ENCODE data around the gene MARK3.

The MARK3 gene

DNA sequence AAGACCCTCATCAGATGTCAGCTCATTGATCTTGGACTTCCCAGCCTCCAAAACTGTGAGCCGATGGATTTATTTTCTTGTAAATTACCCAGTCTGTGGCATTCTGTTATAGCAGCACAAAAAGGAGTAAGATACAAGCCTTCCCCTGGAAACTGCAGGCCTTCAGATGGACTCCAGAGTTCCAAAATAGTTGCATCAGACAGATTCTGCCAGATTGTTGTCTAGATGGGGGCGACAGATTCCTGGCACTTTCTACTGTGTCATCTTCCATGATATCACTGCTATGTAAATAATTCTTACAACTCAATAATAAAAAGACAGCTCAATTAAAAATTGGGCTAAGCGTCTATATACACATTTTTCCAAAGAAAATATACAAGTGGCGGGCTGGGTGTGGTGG, 17.2 kb upstream of the MARK3 start:
- no peaks in the 10 kb centered on the region for H3K27me3 ChIP-seq (ENCODE audit: control insufficient read depth, insufficient read depth, low read length)
- no peaks in the 10 kb centered on the region for H3K36me3 ChIP-seq (ENCODE audit: control insufficient read depth, insufficient read depth, low read length)
- no peak overlapping the region for H3K4me3 ChIP-seq (ENCODE audit: low read depth, low read length)
- H3K9me3 ChIP-seq (ENCODE audit: control insufficient read depth, insufficient read depth, low read depth, low read length) = peaks cover 4% of the 10 kb centered on the region
- H3K9ac ChIP-seq (ENCODE audit: low read length) = no peak overlapping the region
- H3K27ac ChIP-seq (ENCODE audit: low read depth, low read length) = no peak overlapping the region
- peaks cover 6% of the 10 kb centered on the region; the same call in 1 of the 2 replicates for H3K4me1 ChIP-seq (ENCODE audit: control insufficient read depth, insufficient read depth, low read length)

DNA sequence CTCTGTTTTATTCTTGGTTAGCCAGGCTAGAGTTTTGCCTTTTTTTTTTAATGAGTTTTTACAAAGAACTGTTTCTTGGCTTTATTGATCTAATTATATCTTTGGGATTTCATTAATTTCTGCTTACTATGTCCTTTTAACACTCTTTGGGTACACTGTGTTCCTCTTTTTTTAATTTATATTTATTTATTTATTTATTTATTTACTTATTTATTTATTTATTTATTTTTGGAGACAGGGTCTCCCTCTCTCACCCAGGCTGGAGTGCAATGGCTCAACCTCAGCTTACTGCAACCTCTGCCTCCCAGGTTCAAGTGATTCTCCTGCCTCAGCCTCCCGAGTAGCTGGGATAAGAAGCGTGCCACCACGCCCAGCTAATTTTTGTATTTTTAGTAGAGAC, 15.1 kb upstream of the MARK3 start:
- Histone ChIP-seq H3K36me3 (ENCODE audit: control insufficient read depth, insufficient read depth, low read length) (no peaks in the 10 kb centered on the region), H3K9me3 (ENCODE audit: control insufficient read depth, insufficient read depth, low read depth, low read length) (no peaks in the 10 kb centered on the region), H3K4me1 (ENCODE audit: control insufficient read depth, insufficient read depth, low read length) (peaks cover 6% of the 10 kb centered on the region; the same call in 1 of the 2 replicates), H3K27ac (ENCODE audit: low read depth, low read length) (no peak overlapping the region), H3K9ac (ENCODE audit: low read length) (no peak overlapping the region), H3K27me3 (ENCODE audit: control insufficient read depth, insufficient read depth, low read length) (no peaks in the 10 kb centered on the region), H3K4me3 (ENCODE audit: low read depth, low read length) (no peak overlapping the region)

DNA sequence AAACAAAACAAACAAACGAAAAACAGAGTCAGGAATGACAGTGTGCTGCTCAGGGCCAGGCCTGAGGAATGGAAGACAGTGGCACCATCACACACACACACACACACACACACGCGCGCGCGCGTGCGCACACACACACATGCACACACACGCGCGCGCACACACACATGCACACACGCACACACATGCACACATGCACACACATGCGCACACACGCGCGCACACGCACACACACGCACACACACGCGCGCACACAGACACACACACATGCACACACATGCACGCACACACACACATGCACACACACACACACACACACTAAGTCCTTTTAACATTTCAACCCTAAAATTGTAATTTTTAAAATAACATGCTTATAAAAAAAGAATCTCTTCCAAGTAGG, 13.2 kb upstream of the MARK3 start:
- Histone ChIP-seq H3K9me3 (ENCODE audit: control insufficient read depth, insufficient read depth, low read depth, low read length) (no peaks in the 10 kb centered on the region), H3K36me3 (ENCODE audit: control insufficient read depth, insufficient read depth, low read length) (no peaks in the 10 kb centered on the region), H3K4me3 (ENCODE audit: low read depth, low read length) (no peak overlapping the region), H3K27ac (ENCODE audit: low read depth, low read length) (no peak overlapping the region), H3K4me1 (ENCODE audit: control insufficient read depth, insufficient read depth, low read length) (peaks cover 6% of the 10 kb centered on the region; the same call in 1 of the 2 replicates), H3K27me3 (ENCODE audit: control insufficient read depth, insufficient read depth, low read length) (no peaks in the 10 kb centered on the region), H3K9ac (ENCODE audit: low read length) (no peak overlapping the region)

DNA sequence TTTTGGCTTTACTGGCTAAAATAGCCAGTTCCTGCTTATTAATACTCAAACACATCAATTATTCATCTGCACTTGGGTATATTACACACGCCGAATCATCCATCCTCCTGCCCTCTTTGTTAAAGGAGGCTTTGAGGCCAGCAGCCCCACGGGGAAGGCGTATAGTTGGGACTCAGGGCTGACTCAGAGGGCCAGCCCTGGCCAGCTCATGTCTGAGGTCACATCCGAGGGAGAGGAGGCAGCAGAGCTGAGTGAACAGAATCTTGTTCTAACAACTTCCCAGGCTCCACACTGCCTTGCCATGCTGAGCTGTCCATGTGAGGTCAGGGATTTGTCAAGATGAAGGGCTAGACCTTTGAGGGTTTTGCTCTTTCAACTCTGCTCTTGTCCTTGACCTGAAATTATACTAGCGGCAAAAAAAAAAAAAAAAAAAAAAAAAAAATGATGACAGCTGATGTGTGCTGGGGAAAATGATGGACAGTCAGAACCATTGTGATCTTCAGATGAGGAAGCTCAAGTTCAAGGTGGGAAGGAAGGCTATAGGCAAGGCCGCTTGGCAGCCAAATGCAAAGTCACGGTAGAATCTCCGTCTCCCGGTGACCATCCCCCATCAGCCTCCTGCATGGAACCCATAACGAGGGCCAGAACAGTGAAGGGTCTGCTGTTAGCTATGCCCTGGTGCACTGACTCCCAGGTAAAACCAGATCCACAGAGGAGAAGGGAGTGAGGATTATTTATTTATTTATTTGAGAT, 12.5 kb upstream of the MARK3 start:
- Histone ChIP-seq H3K4me1 (ENCODE audit: control insufficient read depth, insufficient read depth, low read length) (peaks cover 6% of the 10 kb centered on the region; the same call in 1 of the 2 replicates), H3K27ac (ENCODE audit: low read depth, low read length) (no peak overlapping the region), H3K9ac (ENCODE audit: low read length) (peak overlapping the region; percentile 17)

DNA sequence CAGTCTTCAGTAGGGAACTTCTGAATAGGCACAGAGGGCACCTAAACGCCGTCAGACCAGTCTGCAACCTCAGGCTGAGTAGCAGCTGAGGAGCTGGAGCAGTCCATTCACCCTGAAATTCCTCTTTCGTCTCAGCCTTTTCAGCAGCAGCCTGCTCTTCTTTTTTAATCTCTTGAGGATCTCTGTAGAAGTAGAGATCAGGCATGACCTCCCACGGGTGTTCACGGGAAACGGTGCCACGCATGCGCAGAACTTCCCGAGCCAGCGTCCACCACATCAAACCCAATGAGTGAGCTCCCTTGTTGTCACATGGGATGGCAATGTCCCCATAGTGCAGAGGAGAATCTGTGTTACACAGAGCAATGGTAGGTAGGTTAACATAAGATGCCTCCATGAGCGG, 11.1 kb upstream of the MARK3 start:
- peaks cover 9% of the 10 kb centered on the region; the same call in 1 of the 2 replicates for H3K4me1 ChIP-seq (ENCODE audit: control insufficient read depth, insufficient read depth, low read length)
- H3K4me3 ChIP-seq (ENCODE audit: low read depth, low read length) = no peak overlapping the region
- H3K36me3 ChIP-seq (ENCODE audit: control insufficient read depth, insufficient read depth, low read length) = no peaks in the 10 kb centered on the region
- H3K9ac ChIP-seq (ENCODE audit: low read length) = no peak overlapping the region
- no peaks in the 10 kb centered on the region for H3K9me3 ChIP-seq (ENCODE audit: control insufficient read depth, insufficient read depth, low read depth, low read length)
- H3K27ac ChIP-seq (ENCODE audit: low read depth, low read length) = no peak overlapping the region
- no peaks in the 10 kb centered on the region for H3K27me3 ChIP-seq (ENCODE audit: control insufficient read depth, insufficient read depth, low read length)

More for the DNA sequence above, 12.5 kb upstream of the MARK3 start:
- H3K9me3 ChIP-seq (ENCODE audit: control insufficient read depth, insufficient read depth, low read depth, low read length) = no peaks in the 10 kb centered on the region
- no peaks in the 10 kb centered on the region for H3K27me3 ChIP-seq (ENCODE audit: control insufficient read depth, insufficient read depth, low read length)
- H3K4me3 ChIP-seq (ENCODE audit: low read depth, low read length) = no peak overlapping the region
- H3K36me3 ChIP-seq (ENCODE audit: control insufficient read depth, insufficient read depth, low read length) = no peaks in the 10 kb centered on the region

DNA sequence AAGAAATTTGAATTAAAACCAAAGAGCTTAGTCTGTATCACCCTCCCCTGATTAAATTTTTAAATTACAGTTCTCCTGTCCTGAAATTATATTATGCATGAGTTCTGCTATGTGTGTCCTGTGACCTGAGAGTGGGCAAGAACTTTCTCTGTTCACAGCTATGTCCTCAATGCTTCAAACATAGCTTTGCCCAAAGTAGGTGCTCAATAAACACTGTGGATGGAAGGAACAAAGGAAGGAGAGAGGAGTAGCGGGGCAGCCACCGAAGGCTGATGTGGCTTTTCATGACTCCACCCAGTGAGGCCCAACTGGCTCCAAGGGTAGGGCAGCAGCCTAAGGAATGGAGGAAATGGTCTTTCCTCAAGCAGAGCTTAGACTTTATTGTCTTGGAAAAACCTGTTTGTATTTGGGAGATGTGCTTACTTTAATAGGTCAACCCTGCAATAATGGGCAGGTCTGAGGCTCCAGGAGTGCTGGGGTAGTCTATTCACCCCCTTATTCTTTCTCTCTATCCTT, 7.6 kb upstream of the MARK3 start:
- no peaks in the 10 kb centered on the region for H3K36me3 ChIP-seq (ENCODE audit: control insufficient read depth, insufficient read depth, low read length)
- H3K27ac ChIP-seq (ENCODE audit: low read depth, low read length) = no peak overlapping the region
- H3K9ac ChIP-seq (ENCODE audit: low read length) = no peak overlapping the region
- no peak overlapping the region for H3K4me3 ChIP-seq (ENCODE audit: low read depth, low read length)
- 0 out of 2 replicates have a peak, but pooled peaks cover 2% of the 10 kb centered on the region for H3K9me3 ChIP-seq (ENCODE audit: control insufficient read depth, insufficient read depth, low read depth, low read length)
- no peaks in the 10 kb centered on the region for H3K27me3 ChIP-seq (ENCODE audit: control insufficient read depth, insufficient read depth, low read length)
- H3K4me1 ChIP-seq (ENCODE audit: control insufficient read depth, insufficient read depth, low read length) = peaks cover 7% of the 10 kb centered on the region; the same call in 1 of the 2 replicates

DNA sequence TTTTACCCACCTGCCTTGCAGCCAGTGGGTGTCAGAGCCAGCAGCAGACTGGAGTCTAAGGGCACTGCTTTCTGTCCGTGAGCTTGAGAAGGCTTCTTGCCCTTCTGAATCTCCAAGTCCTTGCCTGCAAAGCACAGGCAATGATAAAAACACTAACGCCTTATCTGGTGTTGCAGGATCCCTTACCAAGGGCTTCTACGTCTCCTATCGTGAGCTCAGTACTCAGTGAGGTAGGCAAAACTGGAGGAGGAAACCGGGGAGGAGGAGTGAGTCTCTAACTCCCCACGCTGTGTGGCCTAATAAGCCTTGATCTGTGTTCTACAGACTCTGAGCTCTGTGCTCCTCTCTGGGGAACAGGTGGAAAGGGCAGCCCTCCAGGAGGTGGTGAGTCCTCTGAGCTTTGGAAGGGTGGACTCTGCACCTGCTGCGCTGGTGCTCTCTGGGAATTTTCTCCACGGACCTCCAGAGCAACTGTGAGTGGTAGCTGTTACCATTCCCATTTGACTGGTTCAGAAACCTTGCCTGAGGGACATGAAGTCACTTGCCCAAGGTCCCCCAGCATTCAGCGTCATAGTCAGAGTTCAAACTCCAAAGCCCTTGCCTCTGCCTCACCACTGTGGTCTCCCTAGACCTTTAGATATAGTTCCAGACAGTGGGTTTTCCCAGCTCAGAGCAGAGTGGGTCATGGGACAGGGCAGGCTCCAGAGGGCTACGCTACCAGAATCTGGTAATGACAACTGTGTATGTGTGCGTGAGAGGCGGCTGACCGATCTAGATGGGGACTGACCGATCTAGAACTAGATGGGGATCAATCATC, 7.0 kb upstream of the MARK3 start:
- no peaks in the 10 kb centered on the region for H3K36me3 ChIP-seq (ENCODE audit: control insufficient read depth, insufficient read depth, low read length)
- H3K9ac ChIP-seq (ENCODE audit: low read length) = no peak overlapping the region
- no peak overlapping the region for H3K4me3 ChIP-seq (ENCODE audit: low read depth, low read length)
- H3K27me3 ChIP-seq (ENCODE audit: control insufficient read depth, insufficient read depth, low read length) = no peaks in the 10 kb centered on the region
- no peak overlapping the region for H3K27ac ChIP-seq (ENCODE audit: low read depth, low read length)
- H3K9me3 ChIP-seq (ENCODE audit: control insufficient read depth, insufficient read depth, low read depth, low read length) = 0 out of 2 replicates have a peak, but pooled peaks cover 2% of the 10 kb centered on the region
- peaks cover 4% of the 10 kb centered on the region; the same call in 1 of the 2 replicates for H3K4me1 ChIP-seq (ENCODE audit: control insufficient read depth, insufficient read depth, low read length)

DNA sequence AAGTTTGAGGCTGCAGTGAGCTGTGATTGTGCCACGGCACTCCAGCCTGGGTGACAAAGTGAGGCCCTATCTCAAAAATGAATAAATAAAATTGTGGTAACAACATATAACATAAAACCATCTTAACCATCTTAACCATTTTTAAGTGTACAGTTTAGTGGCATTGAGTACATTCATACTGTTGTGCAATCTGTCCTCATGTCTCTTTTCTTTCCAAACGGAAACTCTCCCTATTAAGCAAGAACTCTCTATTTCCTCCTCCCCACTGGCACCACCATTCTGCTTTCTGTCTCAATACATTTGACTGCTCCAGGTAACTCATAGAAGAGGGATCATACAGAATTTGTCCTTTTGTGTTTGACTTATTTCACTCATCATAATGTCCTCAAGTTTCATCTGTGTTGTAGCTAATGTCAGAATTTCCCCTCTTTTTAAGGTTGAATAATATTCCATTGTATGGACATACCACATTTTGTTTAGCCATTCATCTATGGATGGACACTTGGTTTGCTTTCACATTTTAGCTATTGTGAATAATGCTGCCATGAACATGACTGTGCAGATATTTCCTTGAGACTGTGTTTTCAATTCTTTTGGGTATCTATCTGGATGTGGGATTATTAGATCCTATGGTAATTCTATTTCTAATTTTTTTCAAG, 4.4 kb upstream of the MARK3 start:
- H3K9me3 ChIP-seq (ENCODE audit: control insufficient read depth, insufficient read depth, low read depth, low read length) = 0 out of 2 replicates have a peak, but pooled peaks cover 2% of the 10 kb centered on the region
- peaks cover 4% of the 10 kb centered on the region; the same call in 1 of the 2 replicates for H3K4me1 ChIP-seq (ENCODE audit: control insufficient read depth, insufficient read depth, low read length)
- no peaks in the 10 kb centered on the region for H3K36me3 ChIP-seq (ENCODE audit: control insufficient read depth, insufficient read depth, low read length)
- no peak overlapping the region for H3K4me3 ChIP-seq (ENCODE audit: low read depth, low read length)
- peaks cover 9% of the 10 kb centered on the region for H3K27me3 ChIP-seq (ENCODE audit: control insufficient read depth, insufficient read depth, low read length)
- H3K27ac ChIP-seq (ENCODE audit: low read depth, low read length) = no peak overlapping the region
- H3K9ac ChIP-seq (ENCODE audit: low read length) = no peak overlapping the region

DNA sequence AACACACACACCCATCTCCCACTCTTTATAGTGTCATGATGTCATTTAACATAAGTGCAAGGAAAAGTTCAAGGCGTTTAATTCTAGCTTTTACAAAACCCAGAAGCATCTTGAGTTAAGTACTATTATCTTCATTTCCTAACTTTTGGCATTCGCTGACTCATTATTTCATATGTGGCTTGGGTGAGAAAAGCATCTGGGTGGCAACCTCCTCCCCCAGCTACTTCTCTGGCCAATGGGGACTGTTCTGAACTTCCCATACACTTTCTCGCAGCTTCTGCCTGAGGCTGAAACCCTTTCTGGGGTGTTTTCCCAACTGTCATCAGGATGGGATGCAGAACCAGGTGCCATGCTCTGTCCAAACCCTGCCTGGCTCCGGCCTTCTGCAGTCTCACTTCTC, 2.8 kb upstream of the MARK3 start:
- Histone ChIP-seq H3K4me3 (ENCODE audit: low read depth, low read length) (no peak overlapping the region), H3K27me3 (ENCODE audit: control insufficient read depth, insufficient read depth, low read length) (peaks cover 9% of the 10 kb centered on the region), H3K4me1 (ENCODE audit: control insufficient read depth, insufficient read depth, low read length) (peaks cover 7% of the 10 kb centered on the region; the same call in 1 of the 2 replicates), H3K9me3 (ENCODE audit: control insufficient read depth, insufficient read depth, low read depth, low read length) (0 out of 2 replicates have a peak, but pooled peaks cover 2% of the 10 kb centered on the region), H3K9ac (ENCODE audit: low read length) (no peak overlapping the region), H3K27ac (ENCODE audit: low read depth, low read length) (no peak overlapping the region), H3K36me3 (ENCODE audit: control insufficient read depth, insufficient read depth, low read length) (no peaks in the 10 kb centered on the region)

DNA sequence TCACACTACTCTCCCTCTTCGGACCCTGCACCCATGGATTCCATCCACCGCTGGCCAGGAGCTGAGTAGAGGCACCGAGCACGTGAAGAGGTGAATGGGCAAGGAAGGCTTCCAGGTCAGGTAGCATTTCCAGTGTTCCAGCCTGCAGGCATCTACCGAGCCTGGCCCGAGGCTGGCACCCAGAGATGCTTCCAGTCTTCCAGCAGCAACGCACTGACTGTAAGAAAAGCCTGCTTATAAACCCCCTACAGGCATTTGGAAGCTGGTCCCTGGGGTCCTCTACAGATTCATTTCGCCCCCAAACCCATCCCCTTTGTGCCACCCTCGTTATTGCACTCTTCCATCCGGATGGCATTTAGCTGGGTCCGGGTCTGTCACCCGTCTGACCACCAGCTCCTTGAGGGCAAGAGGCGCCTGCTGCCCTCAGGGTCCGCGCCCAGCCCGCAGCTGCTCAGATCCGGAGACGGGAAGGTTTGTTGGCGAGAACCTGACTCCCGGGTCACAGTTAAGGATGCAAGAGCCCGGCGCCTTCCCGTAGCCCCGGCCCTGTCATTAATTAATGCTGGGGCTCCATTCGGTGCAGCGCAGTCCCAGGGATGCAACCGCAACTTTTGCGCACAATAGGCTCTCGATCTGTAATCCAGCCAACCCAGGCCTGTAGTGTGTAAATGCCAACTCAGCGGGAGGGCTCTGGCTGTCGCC, 614 bp upstream of the MARK3 start:
- Histone ChIP-seq H3K36me3 (ENCODE audit: control insufficient read depth, insufficient read depth, low read length) (peaks cover 2% of the 10 kb centered on the region; the same call in 1 of the 2 replicates), H3K4me3 (ENCODE audit: low read depth, low read length) (peak overlapping the region; percentile 98), H3K27ac (ENCODE audit: low read depth, low read length) (no peak overlapping the region), H3K9me3 (ENCODE audit: control insufficient read depth, insufficient read depth, low read depth, low read length) (0 out of 2 replicates have a peak, but pooled peaks cover 2% of the 10 kb centered on the region), H3K27me3 (ENCODE audit: control insufficient read depth, insufficient read depth, low read length) (peaks cover 9% of the 10 kb centered on the region), H3K9ac (ENCODE audit: low read length) (peak overlapping the region; percentile 95), H3K4me1 (ENCODE audit: control insufficient read depth, insufficient read depth, low read length) (0 out of 2 replicates have a peak, but pooled peaks cover 3% of the 10 kb centered on the region)
